ENCODE results near the gene FAM240B. TPM values are rescaled to one million over a fixed set of nuclear protein-coding genes. Genes with fewer than 3 reads are reported as not detected.

The FAM240B gene
- total RNA-seq (not detected), polyA plus RNA-seq (ENCODE audit: insufficient read depth in 1 of 8, insufficient read length in 8 of 8, low replicate concordance in 1 of 8) (under 1 TPM in 1 of 8 donors, not detected in 7; 0.11 TPM)
- long read RNA-seq, donor 1, result 0 reads
- long read RNA-seq, donor 2, result 0 reads
- long read RNA-seq, donor 3, result 0 reads
- long read RNA-seq, donor 4, result 0 reads
- long read RNA-seq, donor 5, result 0 reads
- long read RNA-seq, donor 6, result 0 reads
- long read RNA-seq, donor 7, result 0 reads
- long read RNA-seq, donor 8, result 0 reads
- long read RNA-seq, donor 9, result 0 reads
- long read RNA-seq, donor 10, result 0 reads
- long read RNA-seq, donor 11, result 0 reads

GRCh38 chr9:38720083-38720745, at the start of gene FAM240B:
TSS of gene FAM240B (minus strand) at chr9:38720133. CDS start at chr9:38703999, 16,134 bp downstream.
- Histone ChIP-seq H3K4me1 (ENCODE audit: control insufficient read depth, insufficient read depth, low read length) (no peaks in the 10 kb centered on the region), H3K27ac (ENCODE audit: low read length) (no peak within 1 kb of the TSS), H3K36me3 (ENCODE audit: control insufficient read depth, insufficient read depth, low read length) (no peaks in the 10 kb centered on the region), H3K4me3 (ENCODE audit: low read length) (no peak within 1 kb of the TSS), H3K9me3 (replicated peaks; ENCODE audit: control insufficient read depth, low read depth, low read length) (no peaks in the 10 kb centered on the region), H3K27me3 (ENCODE audit: control insufficient read depth, insufficient read depth, low read length) (no peaks in the 10 kb centered on the region)
- DNase-seq, result peak; percentile 32
- WGBS (ENCODE audit: insufficient coverage), result 40% methylated on average over 2 of the region's 7 CpGs

GRCh38 chr9:38768351-38768761, 48.4 kb upstream of the FAM240B start:
- Histone ChIP-seq H3K36me3 (ENCODE audit: control insufficient read depth, insufficient read depth, low read length) (no peaks in the 10 kb centered on the region), H3K4me3 (ENCODE audit: low read length) (no peak overlapping the region), H3K4me1 (ENCODE audit: control insufficient read depth, insufficient read depth, low read length) (no peaks in the 10 kb centered on the region), H3K27ac (ENCODE audit: low read length) (no peak overlapping the region), H3K9me3 (replicated peaks; ENCODE audit: control insufficient read depth, low read depth, low read length) (no peaks in the 10 kb centered on the region), H3K27me3 (ENCODE audit: control insufficient read depth, insufficient read depth, low read length) (no peaks in the 10 kb centered on the region)
- WGBS (ENCODE audit: insufficient coverage), result 80% methylated on average over 1 of the region's 9 CpGs
- DNase-seq, result no peak

GRCh38 chr9:38765101-38765500, 45.2 kb upstream of the FAM240B start:
- H3K36me3 ChIP-seq (ENCODE audit: control insufficient read depth, insufficient read depth, low read length), result no peaks in the 10 kb centered on the region
- WGBS (ENCODE audit: insufficient coverage), result 59% methylated on average over 3 of the region's 4 CpGs
- no peak overlapping the region for H3K27ac ChIP-seq (ENCODE audit: low read length)
- H3K4me1 ChIP-seq (ENCODE audit: control insufficient read depth, insufficient read depth, low read length), result no peaks in the 10 kb centered on the region
- no peak overlapping the region for H3K4me3 ChIP-seq (ENCODE audit: low read length)
- no peaks in the 10 kb centered on the region for H3K27me3 ChIP-seq (ENCODE audit: control insufficient read depth, insufficient read depth, low read length)
- no peaks in the 10 kb centered on the region for H3K9me3 ChIP-seq (replicated peaks; ENCODE audit: control insufficient read depth, low read depth, low read length)
- DNase-seq, result no peak

GRCh38 chr9:38761999-38762398, 42.1 kb upstream of the FAM240B start:
- 55% methylated on average over 2 of the region's 8 CpGs for WGBS (ENCODE audit: insufficient coverage)
- H3K4me3 ChIP-seq (ENCODE audit: low read length), result no peak overlapping the region
- no peak overlapping the region for H3K27ac ChIP-seq (ENCODE audit: low read length)
- no peaks in the 10 kb centered on the region for H3K27me3 ChIP-seq (ENCODE audit: control insufficient read depth, insufficient read depth, low read length)
- H3K36me3 ChIP-seq (ENCODE audit: control insufficient read depth, insufficient read depth, low read length), result no peaks in the 10 kb centered on the region
- DNase-seq, result no peak
- H3K4me1 ChIP-seq (ENCODE audit: control insufficient read depth, insufficient read depth, low read length), result no peaks in the 10 kb centered on the region
- no peaks in the 10 kb centered on the region for H3K9me3 ChIP-seq (replicated peaks; ENCODE audit: control insufficient read depth, low read depth, low read length)

GRCh38 chr9:38761339-38761738, 41.4 kb upstream of the FAM240B start:
- Histone ChIP-seq H3K27me3 (ENCODE audit: control insufficient read depth, insufficient read depth, low read length) (no peaks in the 10 kb centered on the region), H3K4me1 (ENCODE audit: control insufficient read depth, insufficient read depth, low read length) (no peaks in the 10 kb centered on the region), H3K4me3 (ENCODE audit: low read length) (no peak overlapping the region), H3K36me3 (ENCODE audit: control insufficient read depth, insufficient read depth, low read length) (no peaks in the 10 kb centered on the region), H3K9me3 (replicated peaks; ENCODE audit: control insufficient read depth, low read depth, low read length) (no peaks in the 10 kb centered on the region), H3K27ac (ENCODE audit: low read length) (no peak overlapping the region)
- no peak for DNase-seq
- WGBS (ENCODE audit: insufficient coverage), result no CpG with 5 or more reads among the region's 3 CpGs

GRCh38 chr9:38756702-38757101, 36.8 kb upstream of the FAM240B start:
- no peak overlapping the region for H3K27ac ChIP-seq (ENCODE audit: low read length)
- no peaks in the 10 kb centered on the region for H3K9me3 ChIP-seq (replicated peaks; ENCODE audit: control insufficient read depth, low read depth, low read length)
- no peaks in the 10 kb centered on the region for H3K36me3 ChIP-seq (ENCODE audit: control insufficient read depth, insufficient read depth, low read length)
- H3K4me1 ChIP-seq (ENCODE audit: control insufficient read depth, insufficient read depth, low read length), result no peaks in the 10 kb centered on the region
- WGBS (ENCODE audit: insufficient coverage), result no CpG with 5 or more reads among the region's 1 CpG
- no peaks in the 10 kb centered on the region for H3K27me3 ChIP-seq (ENCODE audit: control insufficient read depth, insufficient read depth, low read length)
- DNase-seq, result no peak
- H3K4me3 ChIP-seq (ENCODE audit: low read length), result no peak overlapping the region

GRCh38 chr9:38747941-38748340, 28.0 kb upstream of the FAM240B start:
- no peaks in the 10 kb centered on the region for H3K27me3 ChIP-seq (ENCODE audit: control insufficient read depth, insufficient read depth, low read length)
- H3K36me3 ChIP-seq (ENCODE audit: control insufficient read depth, insufficient read depth, low read length), result no peaks in the 10 kb centered on the region
- DNase-seq, result no peak
- no peak overlapping the region for H3K27ac ChIP-seq (ENCODE audit: low read length)
- WGBS (ENCODE audit: insufficient coverage), result no CpG with 5 or more reads among the region's 1 CpG
- H3K4me1 ChIP-seq (ENCODE audit: control insufficient read depth, insufficient read depth, low read length), result no peaks in the 10 kb centered on the region
- H3K4me3 ChIP-seq (ENCODE audit: low read length), result no peak overlapping the region
- H3K9me3 ChIP-seq (replicated peaks; ENCODE audit: control insufficient read depth, low read depth, low read length), result no peaks in the 10 kb centered on the region

- no peaks in the 10 kb centered on the region for H3K4me1 ChIP-seq (ENCODE audit: control insufficient read depth, insufficient read depth, low read length)
- 68% methylated on average over 8 of the region's 8 CpGs for WGBS (ENCODE audit: insufficient coverage)
- no peak overlapping the region for H3K4me3 ChIP-seq (ENCODE audit: low read length)
- no peak overlapping the region for H3K27ac ChIP-seq (ENCODE audit: low read length)
- H3K27me3 ChIP-seq (ENCODE audit: control insufficient read depth, insufficient read depth, low read length), result no peaks in the 10 kb centered on the region
- no peaks in the 10 kb centered on the region for H3K36me3 ChIP-seq (ENCODE audit: control insufficient read depth, insufficient read depth, low read length)
- no peaks in the 10 kb centered on the region for H3K9me3 ChIP-seq (replicated peaks; ENCODE audit: control insufficient read depth, low read depth, low read length)
- DNase-seq, result peak; percentile 38
Observed at GRCh38 chr9:38747067-38747466, 27.1 kb upstream of the FAM240B start.

GRCh38 chr9:38746303-38746702, 26.4 kb upstream of the FAM240B start:
- Histone ChIP-seq H3K4me1 (ENCODE audit: control insufficient read depth, insufficient read depth, low read length) (no peaks in the 10 kb centered on the region), H3K27ac (ENCODE audit: low read length) (no peak overlapping the region), H3K36me3 (ENCODE audit: control insufficient read depth, insufficient read depth, low read length) (no peaks in the 10 kb centered on the region), H3K4me3 (ENCODE audit: low read length) (no peak overlapping the region), H3K27me3 (ENCODE audit: control insufficient read depth, insufficient read depth, low read length) (no peaks in the 10 kb centered on the region), H3K9me3 (replicated peaks; ENCODE audit: control insufficient read depth, low read depth, low read length) (no peaks in the 10 kb centered on the region)
- no peak for DNase-seq
- WGBS (ENCODE audit: insufficient coverage), result 80% methylated on average over 2 of the region's 4 CpGs

GRCh38 chr9:38744484-38744883, 24.6 kb upstream of the FAM240B start:
- Histone ChIP-seq H3K4me1 (ENCODE audit: control insufficient read depth, insufficient read depth, low read length) (no peaks in the 10 kb centered on the region), H3K4me3 (ENCODE audit: low read length) (no peak overlapping the region), H3K27me3 (ENCODE audit: control insufficient read depth, insufficient read depth, low read length) (no peaks in the 10 kb centered on the region), H3K36me3 (ENCODE audit: control insufficient read depth, insufficient read depth, low read length) (no peaks in the 10 kb centered on the region), H3K27ac (ENCODE audit: low read length) (no peak overlapping the region), H3K9me3 (replicated peaks; ENCODE audit: control insufficient read depth, low read depth, low read length) (no peaks in the 10 kb centered on the region)
- no peak for DNase-seq
- 72% methylated on average over 2 of the region's 3 CpGs for WGBS (ENCODE audit: insufficient coverage)
